Fibroblast of lung (primary cell): ENCODE results near the gene CCDC51. TPM values are rescaled to one million over a fixed set of nuclear protein-coding genes. Genes with fewer than 3 reads are reported as not detected.

Experiments used
- DNase-seq, 2 donors: peaks; one replicate each; pipeline versions ENCODE4 v3.0.0 to v3.0.0-alpha.2; 2010; ENCODE audit warnings: low read depth in 2 of 2
- H2AFZ ChIP-seq: 2 replicates; pipeline ENCODE4 v1.5.1; 2012; ENCODE audit warnings: low read length, control low read depth, inconsistent platforms
- H3K27ac ChIP-seq: 2 replicates; pipeline ENCODE4 v1.5.1; 2011; ENCODE audit warnings: low read length, control low read depth; ENCODE audit not compliant: insufficient read depth
- H3K27me3 ChIP-seq: 2 replicates; pipeline ENCODE4 v1.5.1; 2011; ENCODE audit warnings: mild to moderate bottlenecking, low read length; ENCODE audit not compliant: control insufficient read depth, insufficient read depth
- H3K36me3 ChIP-seq: 2 replicates; pipeline ENCODE4 v1.5.1; 2011; ENCODE audit warnings: low read length; ENCODE audit not compliant: control insufficient read depth, insufficient read depth
- H3K4me1 ChIP-seq: 2 replicates; pipeline ENCODE4 v1.5.1; 2011; ENCODE audit warnings: low read length; ENCODE audit not compliant: control insufficient read depth, insufficient read depth; ENCODE audit errors: extremely low read depth
- H3K4me2 ChIP-seq: 2 replicates; pipeline ENCODE4 v1.5.1; 2011; ENCODE audit warnings: low read length, control low read depth; ENCODE audit not compliant: insufficient read depth; ENCODE audit errors: extremely low read depth
- H3K4me3 ChIP-seq, 4 experiments: fragments of 200-600 bp in 1 of 4; sonication (generic) in 1 of 4; replicated peaks in 1 of 4; 2 replicates each; pipeline ENCODE4 v1.5.1; 2011 to 2016; ENCODE audit warnings: low read length in 4 of 4, low read depth in 3 of 4, mild to moderate bottlenecking in 3 of 4, control low read depth in 2 of 4, inconsistent platforms in 1 of 4, mixed read lengths in 1 of 4; ENCODE audit not compliant: insufficient read depth in 1 of 4; ENCODE audit errors: control extremely low read depth in 1 of 4
- H3K79me2 ChIP-seq: 2 replicates; pipeline ENCODE4 v1.5.1; 2012; ENCODE audit warnings: mild to moderate bottlenecking, low read length, inconsistent platforms; ENCODE audit not compliant: control insufficient read depth, insufficient read depth
- H3K9ac ChIP-seq: 2 replicates; pipeline ENCODE4 v1.5.1; 2011; ENCODE audit warnings: mild to moderate bottlenecking, low read length, control low read depth; ENCODE audit not compliant: insufficient read depth
- H3K9me3 ChIP-seq: 2 replicates; pipeline ENCODE4 v1.5.1; 2012; ENCODE audit warnings: low read depth, low read length; ENCODE audit not compliant: control insufficient read depth, insufficient read depth
- H4K20me1 ChIP-seq: 2 replicates; pipeline ENCODE4 v1.5.1; 2011; ENCODE audit warnings: low read length; ENCODE audit not compliant: control insufficient read depth, insufficient read depth; ENCODE audit errors: extremely low read depth
- CTCF ChIP-seq, 2 donors: IDR thresholded peaks in 1 of 2; conservative IDR thresholded peaks in 1 of 2; 1 replicate in 1 of 2; 2 replicates in 1 of 2; pipeline ENCODE4 v1.5.1; 2011 to 2012; ENCODE audit warnings: low read length in 2 of 2, control low read depth in 1 of 2, inconsistent platforms in 1 of 2, low read depth in 1 of 2, mild to moderate bottlenecking in 1 of 2
- EZH2 ChIP-seq: IDR thresholded peaks from 2 replicates; pipeline ENCODE4 v1.5.1; 2012; ENCODE audit warnings: low read length, control low read depth, mild to moderate bottlenecking; ENCODE audit errors: missing control alignments
- polyA plus RNA-seq, 2 donors: library from polyadenylated mRNA; depleted of rRNA in 1 of 2; stranded (reverse) in 1 of 2; unstranded in 1 of 2; fragments of >200 nt; gene quantifications; 2 replicates each; pipeline ENCODE4 v1.2.1, GENCODE V29; 2011 to 2012; ENCODE audit warnings: missing spikeins in 1 of 2
- total RNA-seq: library from RNA; depleted of rRNA; stranded (reverse); fragments of >200 nt; gene quantifications from 2 replicates; pipeline ENCODE4 v1.2.1, GENCODE V29; 2014

The CCDC51 gene
- total and polyA plus RNA-seq, 2 donors (not counting 1 experiment from before 2014, with no cell fraction given) = 11.9 to 27.2 TPM

- H3K27me3 ChIP-seq = no peaks in the 10 kb centered on the region
- H3K27ac ChIP-seq = peak overlapping the region; percentile 100
- TF ChIP-seq EZH2 (no peak), CTCF (conservative IDR thresholded peaks at IDR 0.05 in 1 of 2, IDR thresholded peaks at IDR 0.05 in 1 of 2; ENCODE audit: low read depth in 1 of 2, low read length in 2 of 2) (no peak)
- H4K20me1 ChIP-seq = no peaks in the 10 kb centered on the region
- H3K4me3 ChIP-seq = peak overlapping the region in 3 of 4 experiments; percentile 50 to 66 (median 66)
- H3K4me2 ChIP-seq = peak overlapping the region; percentile 91
- H3K9me3 ChIP-seq = no peaks in the 10 kb centered on the region
- H3K4me1 ChIP-seq = peaks cover 27% of the 10 kb centered on the region
- no peak for DNase-seq
- peak overlapping the region; percentile 97 for H3K9ac ChIP-seq
- peaks cover 61% of the 10 kb centered on the region for H3K79me2 ChIP-seq
- H2AFZ ChIP-seq = no peak overlapping the region
- peaks cover 34% of the 10 kb centered on the region for H3K36me3 ChIP-seq
These were observed 27.8 kb upstream of the CCDC51 start for GRCh38 chr3:48467473-48468267.

GRCh38 chr3:48467110-48467454 lies 27.2 kb upstream of the CCDC51 start:
- H3K27ac ChIP-seq = peak overlapping the region; percentile 100
- no peaks in the 10 kb centered on the region for H3K9me3 ChIP-seq
- peaks cover 34% of the 10 kb centered on the region for H3K36me3 ChIP-seq
- H3K9ac ChIP-seq = peak overlapping the region; percentile 97
- no peaks in the 10 kb centered on the region for H3K27me3 ChIP-seq
- no peak for TF ChIP-seq CTCF (conservative IDR thresholded peaks at IDR 0.05 in 1 of 2, IDR thresholded peaks at IDR 0.05 in 1 of 2; ENCODE audit: low read depth in 1 of 2, low read length in 2 of 2)
- TF ChIP-seq EZH2 = no peak
- DNase-seq = no peak
- no peak overlapping the region for H2AFZ ChIP-seq
- H3K79me2 ChIP-seq = peaks cover 55% of the 10 kb centered on the region
- peak overlapping the region; percentile 91 for H3K4me2 ChIP-seq
- H3K4me3 ChIP-seq = peak overlapping the region in 3 of 4 experiments; percentile 50 to 66 (median 66)
- H3K4me1 ChIP-seq = peaks cover 27% of the 10 kb centered on the region
- no peaks in the 10 kb centered on the region for H4K20me1 ChIP-seq

- no peak for DNase-seq
- Histone ChIP-seq H3K27ac (peak overlapping the region; percentile 100), H3K9ac (peak overlapping the region; percentile 97), H3K36me3 (peaks cover 34% of the 10 kb centered on the region), H3K79me2 (peaks cover 50% of the 10 kb centered on the region), H3K4me2 (peak overlapping the region; percentile 91), H4K20me1 (no peaks in the 10 kb centered on the region), H3K4me1 (peaks cover 27% of the 10 kb centered on the region), H3K4me3 (peak overlapping the region; percentile 50 to 66 (median 64)), H2AFZ (no peak overlapping the region), H3K9me3 (no peaks in the 10 kb centered on the region), H3K27me3 (no peaks in the 10 kb centered on the region)
- no peak for TF ChIP-seq EZH2
- TF ChIP-seq CTCF (conservative IDR thresholded peaks at IDR 0.05 in 1 of 2, IDR thresholded peaks at IDR 0.05 in 1 of 2; ENCODE audit: low read depth in 1 of 2, low read length in 2 of 2) = no peak
These were observed 26.6 kb upstream of the CCDC51 start for GRCh38 chr3:48466386-48467109.
